Ascending aorta (tissue), 2 donors: ENCODE data around the gene RGPD5. TPM values are rescaled to one million over a fixed set of nuclear protein-coding genes. Genes with fewer than 3 reads are reported as not detected.
"Not testable (repeated sequence)": the region's sequence is repeated elsewhere in the genome, so short reads cannot be mapped to it uniquely, and the experiment has no call there.

ENCODE experiments used
- DNase-seq, 2 donors: peaks; one replicate each; pipeline ENCODE4 v3.0.0-alpha.2; 2019; ENCODE audit warnings: low spot score in 2 of 2
- H3K27ac ChIP-seq, 2 donors: fragments of 200-600 bp; sonication (generic); one replicate each; pipeline ENCODE4 v1.5.1; 2016 to 2017; ENCODE audit warnings: mild to moderate bottlenecking in 1 of 2
- H3K27me3 ChIP-seq: fragments of 200-600 bp; sonication (generic); one replicate; pipeline ENCODE4 v1.5.1; 2017
- H3K36me3 ChIP-seq, 2 donors: fragments of 200-600 bp; sonication (generic); one replicate each; pipeline ENCODE4 v1.5.1; 2016
- H3K4me1 ChIP-seq, 2 donors: fragments of 200-600 bp; sonication (generic); one replicate each; pipeline ENCODE4 v1.5.1; 2016 to 2017; ENCODE audit warnings: mild to moderate bottlenecking in 1 of 2
- H3K4me3 ChIP-seq, 2 donors: fragments of 200-600 bp; sonication (generic); one replicate each; pipeline ENCODE4 v1.5.1; 2016 to 2017; ENCODE audit warnings: mild to moderate bottlenecking in 1 of 2
- H3K9me3 ChIP-seq, 2 donors: fragments of 200-600 bp; sonication (generic); one replicate each; pipeline ENCODE4 v1.5.1; 2016
- intact Hi-C: fragments of 100-400 bp; cut with DNase I; formaldehyde crosslinking; loops from one replicate; pipeline ENCODE4 v1.15.1; 2023
- total RNA-seq: library from RNA; depleted of rRNA; stranded (reverse); fragments of >200 nt; gene quantifications from one replicate; pipeline ENCODE4 v1.1.0, GENCODE V29; 2016

Gene RGPD5
- total RNA-seq, 1 donor from 2014 or later: 4.2 TPM

DNA sequence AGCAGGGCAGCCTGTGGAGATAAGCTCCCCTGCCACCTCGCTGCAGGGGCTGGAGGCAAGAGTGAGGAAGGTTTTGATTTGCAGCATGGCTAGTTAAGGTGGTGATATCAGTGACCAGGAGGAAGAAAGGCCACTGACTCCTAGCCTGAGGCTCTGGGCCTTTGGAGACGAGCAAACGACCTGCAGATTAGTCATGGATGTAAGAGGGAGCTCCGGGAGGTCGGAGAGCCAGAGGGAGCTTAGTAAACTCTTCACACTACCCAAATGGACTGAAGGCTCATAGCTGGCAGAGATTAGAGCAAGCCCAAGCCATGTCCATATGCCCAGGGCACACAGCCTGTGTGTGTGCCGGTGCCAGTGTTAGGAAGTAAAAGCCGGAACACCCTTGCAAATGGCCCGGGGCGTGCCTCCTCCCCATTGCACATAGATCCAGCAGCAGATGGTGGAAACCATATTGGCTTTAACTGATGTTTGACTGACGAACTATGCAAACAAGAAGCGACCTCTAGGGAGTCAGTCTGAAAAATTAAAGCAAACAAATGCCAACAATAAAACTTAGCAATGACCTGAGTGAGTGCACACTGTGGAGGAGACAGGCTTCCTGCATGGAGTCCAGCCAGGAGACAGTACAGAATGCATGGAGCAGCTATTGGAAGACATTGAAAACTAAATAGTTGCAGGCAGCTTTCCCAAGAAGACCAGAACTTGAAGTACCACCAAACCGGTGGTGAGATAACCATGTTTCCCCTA lies 2.4 kb upstream of the RGPD5 start:
- H3K27ac ChIP-seq, H3K4me1 ChIP-seq, intact Hi-C loops, H3K36me3 ChIP-seq, H3K27me3 ChIP-seq, H3K9me3 ChIP-seq, DNase-seq, H3K4me3 ChIP-seq: not testable (repeated sequence)

DNA sequence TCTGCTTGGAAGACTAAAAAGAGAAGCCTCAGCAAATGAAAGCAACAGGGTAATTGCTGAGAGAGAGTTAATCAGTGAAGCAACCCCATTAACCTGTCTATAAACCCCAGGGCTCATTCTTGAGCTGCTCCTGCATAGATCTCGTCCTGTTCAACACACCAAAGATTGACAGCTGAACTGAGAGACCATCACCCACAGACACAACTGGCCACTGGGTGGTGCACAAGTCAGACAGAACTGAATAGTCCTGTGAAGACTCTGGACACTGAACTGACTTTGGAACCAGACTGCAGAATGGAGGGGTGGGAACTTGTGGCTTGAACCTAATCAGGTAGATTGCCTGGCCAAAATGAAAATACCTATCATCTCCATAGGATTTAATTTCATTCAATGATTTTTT lies 1.4 kb upstream of the RGPD5 start:
- H3K4me3 ChIP-seq, H3K4me1 ChIP-seq, H3K27me3 ChIP-seq, intact Hi-C loops, H3K36me3 ChIP-seq, H3K27ac ChIP-seq, DNase-seq, H3K9me3 ChIP-seq: not testable (repeated sequence)

DNA sequence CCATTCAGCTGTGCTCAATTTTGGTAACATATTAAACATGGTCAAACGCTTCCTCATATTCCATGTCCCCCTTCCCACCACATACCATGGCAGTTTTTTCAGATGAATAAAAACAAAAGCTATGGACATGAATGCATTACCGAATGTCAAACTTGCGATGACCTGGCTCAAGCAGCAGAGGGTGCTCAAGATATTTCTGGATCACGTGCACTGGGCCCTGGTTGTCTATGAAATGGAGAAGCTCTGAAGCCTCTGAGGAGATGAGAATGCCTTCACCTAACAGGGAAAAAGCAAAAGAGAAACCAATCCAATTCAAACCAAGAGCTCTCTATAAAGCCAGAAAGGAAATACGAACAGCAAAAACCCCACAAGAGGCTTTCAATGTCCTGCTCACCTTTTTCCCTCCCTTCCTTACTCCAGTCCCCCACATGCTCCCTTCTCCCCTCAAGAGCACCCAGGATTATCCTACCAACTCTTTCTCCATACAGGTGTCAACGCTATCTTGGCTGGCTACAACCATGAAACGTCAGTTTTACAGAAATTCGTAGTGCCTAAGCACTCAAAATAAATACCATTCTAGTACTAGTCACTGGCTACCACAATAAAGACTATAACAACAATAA lies 77.1 kb downstream of the RGPD5 start:
- H3K36me3 ChIP-seq, H3K4me1 ChIP-seq, H3K9me3 ChIP-seq, intact Hi-C loops, H3K27ac ChIP-seq, H3K4me3 ChIP-seq, DNase-seq, H3K27me3 ChIP-seq: not testable (repeated sequence)

DNA sequence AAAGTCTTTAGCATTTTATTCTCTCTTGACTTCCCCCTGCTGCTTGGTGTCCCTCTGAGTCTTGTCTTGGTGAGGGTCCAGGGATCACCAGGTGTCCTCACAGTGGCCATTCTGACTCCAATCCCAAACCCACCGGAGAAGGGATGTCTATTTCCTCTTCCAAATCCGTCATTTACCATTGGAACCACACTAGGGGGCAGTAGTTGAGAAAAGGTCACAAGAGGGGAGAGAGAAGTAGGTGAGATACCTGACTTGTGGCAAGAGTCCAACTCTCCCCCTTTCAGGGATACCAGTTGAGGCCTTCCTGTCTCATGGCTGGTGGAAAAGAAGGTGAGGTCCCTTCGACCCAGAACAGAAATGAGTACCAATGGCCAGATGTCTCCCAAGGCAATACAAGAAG lies 82.5 kb downstream of the RGPD5 start:
- H3K4me3 ChIP-seq, H3K9me3 ChIP-seq, H3K4me1 ChIP-seq, H3K36me3 ChIP-seq, DNase-seq, H3K27me3 ChIP-seq, intact Hi-C loops, H3K27ac ChIP-seq: not testable (repeated sequence)

DNA sequence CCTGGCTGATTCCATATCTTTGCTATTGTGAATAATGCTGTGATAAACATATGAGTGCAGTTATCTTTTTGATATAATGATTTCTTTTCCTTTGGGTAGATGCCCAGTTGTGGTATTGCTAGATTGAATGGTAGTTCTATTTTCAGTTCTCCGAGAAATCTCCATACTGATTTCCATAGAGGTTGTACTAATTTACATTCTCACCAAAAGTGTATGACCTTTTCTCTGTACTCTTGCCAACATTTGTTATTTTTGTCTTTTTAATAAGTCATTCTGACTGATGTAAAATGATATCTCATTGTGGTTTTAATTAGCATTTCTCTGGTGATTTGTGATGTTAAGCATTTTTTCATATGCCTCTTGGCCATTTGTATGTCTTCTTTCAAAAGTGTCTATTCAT lies 88.0 kb downstream of the RGPD5 start:
- DNase-seq, H3K4me1 ChIP-seq, H3K27ac ChIP-seq, H3K9me3 ChIP-seq, H3K27me3 ChIP-seq, intact Hi-C loops, H3K4me3 ChIP-seq, H3K36me3 ChIP-seq: not testable (repeated sequence)

DNA sequence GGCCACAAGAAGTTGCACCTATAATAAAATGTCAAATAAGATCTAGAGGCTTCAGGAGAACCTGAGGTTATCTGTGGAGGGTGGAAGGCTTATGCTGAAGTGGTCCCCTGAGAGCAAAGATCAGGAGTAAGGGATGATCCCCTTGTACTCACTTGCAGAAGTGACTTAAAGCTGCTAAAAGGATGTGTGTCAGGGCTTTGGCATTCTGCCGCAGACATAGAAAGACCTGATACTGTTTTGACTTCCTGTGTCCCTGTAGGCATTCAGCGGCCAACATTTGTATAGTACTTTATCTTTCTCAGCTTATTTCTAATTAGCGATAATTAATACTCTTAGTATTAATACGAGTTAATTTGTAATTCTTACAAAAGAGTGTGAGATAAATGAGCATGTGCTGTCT lies 94.3 kb downstream of the RGPD5 start:
- intact Hi-C loops, DNase-seq: not testable (repeated sequence)

DNA sequence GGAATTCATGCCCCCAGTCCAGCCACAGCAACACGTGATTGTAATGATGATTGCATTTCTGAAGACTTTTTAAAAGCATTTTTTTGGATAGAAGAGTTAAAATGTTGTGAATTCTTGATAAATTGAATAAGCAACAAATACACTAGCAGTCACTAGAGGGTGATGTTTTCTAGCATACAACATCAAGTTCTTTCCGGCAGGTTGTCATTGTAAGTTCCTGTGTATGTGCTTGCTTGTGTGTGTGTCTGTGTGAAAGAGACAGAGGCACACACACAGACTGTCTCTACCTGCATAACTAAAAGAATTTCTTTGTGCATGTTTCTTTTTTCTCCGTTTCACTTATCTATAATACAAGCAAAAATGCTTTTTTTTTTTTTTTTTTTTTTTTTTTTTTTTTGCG lies 95.8 kb downstream of the RGPD5 start:
- H3K36me3 ChIP-seq, H3K9me3 ChIP-seq, DNase-seq, H3K4me1 ChIP-seq, intact Hi-C loops, H3K27me3 ChIP-seq, H3K4me3 ChIP-seq, H3K27ac ChIP-seq: not testable (repeated sequence)

More for the DNA sequence above, 94.3 kb downstream of the RGPD5 start:
- not testable (repeated sequence) for H3K27ac ChIP-seq, H3K4me3 ChIP-seq, H3K9me3 ChIP-seq, H3K4me1 ChIP-seq, H3K36me3 ChIP-seq, H3K27me3 ChIP-seq

DNA sequence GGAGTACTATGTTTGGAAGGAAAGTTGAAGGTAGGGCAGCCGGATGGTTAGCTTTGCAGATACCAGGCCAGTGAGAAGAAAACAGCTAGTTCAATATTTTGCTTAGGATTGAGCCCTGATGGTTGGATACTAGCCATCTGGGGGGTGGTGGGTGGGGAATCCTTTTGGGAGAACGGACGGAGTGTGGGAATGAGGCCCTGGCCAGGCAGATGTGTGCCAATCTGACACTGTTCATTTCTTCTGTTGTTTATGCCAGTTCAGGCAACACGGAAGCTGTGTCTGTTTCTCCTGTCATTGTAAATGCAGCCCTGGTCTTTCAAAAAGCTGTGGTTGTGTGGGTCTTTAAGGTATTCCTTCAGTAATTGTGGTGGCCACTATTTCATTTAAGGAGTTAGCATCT lies 96.9 kb downstream of the RGPD5 start:
- DNase-seq, H3K36me3 ChIP-seq, H3K9me3 ChIP-seq, H3K27me3 ChIP-seq, H3K4me1 ChIP-seq, intact Hi-C loops, H3K27ac ChIP-seq, H3K4me3 ChIP-seq: not testable (repeated sequence)

DNA sequence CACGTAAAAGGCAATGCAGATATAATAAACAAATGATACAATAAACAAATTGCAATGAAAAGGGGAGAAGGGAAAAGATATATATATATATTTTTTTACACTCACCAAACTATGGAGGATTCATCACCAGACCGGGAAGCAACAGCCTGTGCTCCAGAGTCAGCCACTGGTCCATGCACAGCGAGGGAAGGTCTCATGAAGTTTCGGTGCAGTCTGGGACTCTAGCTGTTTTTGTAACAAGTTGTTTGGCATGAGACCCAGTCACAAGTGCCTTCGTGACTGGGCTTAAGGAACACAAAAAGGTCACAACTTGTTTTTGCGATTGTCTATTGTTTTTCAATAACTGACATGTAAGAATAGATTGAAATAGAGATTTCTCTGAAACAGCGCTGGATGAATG lies 99.6 kb downstream of the RGPD5 start:
- DNase-seq, intact Hi-C loops, H3K4me1 ChIP-seq, H3K4me3 ChIP-seq, H3K36me3 ChIP-seq, H3K9me3 ChIP-seq, H3K27me3 ChIP-seq, H3K27ac ChIP-seq: not testable (repeated sequence)

DNA sequence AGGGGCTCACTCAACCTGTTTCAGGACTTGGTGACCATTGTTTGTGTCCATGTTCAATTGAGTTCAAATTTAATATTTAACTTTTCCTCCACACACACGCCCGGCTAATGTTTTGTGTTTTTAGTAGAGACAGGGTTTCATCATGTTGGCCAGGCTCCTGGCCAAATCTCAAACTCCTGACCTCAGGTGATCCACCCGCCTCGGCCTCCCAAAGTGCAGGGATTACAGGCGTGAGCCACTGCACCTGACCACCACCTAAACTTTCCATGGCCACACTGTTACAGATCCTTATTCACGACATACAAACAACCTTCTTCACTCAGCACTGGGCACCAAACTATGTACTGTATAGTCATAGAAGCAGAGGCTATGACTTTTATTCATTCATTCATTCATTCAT lies 100.0 kb downstream of the RGPD5 start:
- H3K27me3 ChIP-seq, intact Hi-C loops, H3K4me1 ChIP-seq, H3K27ac ChIP-seq, DNase-seq, H3K9me3 ChIP-seq, H3K4me3 ChIP-seq, H3K36me3 ChIP-seq: not testable (repeated sequence)

DNA sequence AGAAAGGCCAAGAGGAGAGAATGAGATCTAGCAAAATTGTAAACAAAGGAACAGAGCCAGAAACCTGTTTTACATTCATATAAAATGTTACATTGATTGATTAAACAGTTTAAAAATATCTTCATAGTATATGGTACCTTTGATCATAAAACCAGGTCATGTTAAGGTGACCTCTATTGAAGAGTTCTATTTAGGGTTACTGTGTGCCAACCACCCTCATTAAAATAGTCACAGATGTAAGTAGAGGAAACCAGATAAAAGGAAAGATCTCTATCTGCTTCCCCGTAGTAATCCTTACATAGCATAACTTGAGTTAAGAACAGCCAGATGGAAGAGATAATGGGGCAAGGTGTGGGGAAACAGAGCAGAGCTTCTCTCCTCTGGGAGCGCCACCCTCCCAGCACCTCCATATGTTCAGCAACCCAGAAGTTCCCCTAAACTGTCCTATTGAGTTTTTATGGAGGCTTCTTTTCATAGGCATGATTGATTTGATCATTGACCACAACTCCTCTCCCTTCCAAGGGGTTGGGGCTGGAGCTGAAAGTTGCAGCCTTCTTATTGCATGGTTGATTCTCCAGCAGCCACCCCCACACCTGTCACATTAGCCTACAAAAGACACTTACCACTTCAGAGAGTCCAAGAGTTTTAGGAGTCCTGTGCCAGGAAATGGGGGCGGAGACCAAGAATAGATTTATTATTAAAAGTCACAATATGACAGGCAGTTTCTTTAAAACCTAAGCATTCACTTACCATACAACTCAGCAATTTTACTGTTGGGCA lies 101.2 kb downstream of the RGPD5 start:
- H3K4me3 ChIP-seq, intact Hi-C loops, H3K27ac ChIP-seq, DNase-seq, H3K36me3 ChIP-seq, H3K4me1 ChIP-seq, H3K27me3 ChIP-seq, H3K9me3 ChIP-seq: not testable (repeated sequence)

DNA sequence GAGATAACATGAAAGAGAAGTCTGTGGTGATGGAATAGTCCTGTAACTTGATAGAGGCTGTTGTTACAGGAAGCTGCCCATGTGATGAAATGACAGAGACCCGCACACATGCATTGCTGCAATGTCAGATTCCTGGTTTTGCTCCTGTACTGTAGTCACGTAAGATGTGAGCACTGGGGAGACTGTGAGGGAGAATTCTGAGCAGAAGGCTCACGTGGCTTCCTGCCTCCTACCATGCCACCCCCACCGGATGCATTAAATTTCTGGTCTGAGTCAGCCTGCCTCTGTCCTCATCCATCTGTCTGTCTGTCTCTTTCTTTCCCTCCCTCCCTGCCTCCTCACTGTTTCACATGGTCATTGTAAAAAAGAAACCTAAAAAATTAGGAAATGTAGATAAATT lies 102.1 kb downstream of the RGPD5 start:
- H3K4me1 ChIP-seq, H3K36me3 ChIP-seq, H3K4me3 ChIP-seq, DNase-seq, H3K27me3 ChIP-seq, H3K9me3 ChIP-seq, intact Hi-C loops, H3K27ac ChIP-seq: not testable (repeated sequence)

DNA sequence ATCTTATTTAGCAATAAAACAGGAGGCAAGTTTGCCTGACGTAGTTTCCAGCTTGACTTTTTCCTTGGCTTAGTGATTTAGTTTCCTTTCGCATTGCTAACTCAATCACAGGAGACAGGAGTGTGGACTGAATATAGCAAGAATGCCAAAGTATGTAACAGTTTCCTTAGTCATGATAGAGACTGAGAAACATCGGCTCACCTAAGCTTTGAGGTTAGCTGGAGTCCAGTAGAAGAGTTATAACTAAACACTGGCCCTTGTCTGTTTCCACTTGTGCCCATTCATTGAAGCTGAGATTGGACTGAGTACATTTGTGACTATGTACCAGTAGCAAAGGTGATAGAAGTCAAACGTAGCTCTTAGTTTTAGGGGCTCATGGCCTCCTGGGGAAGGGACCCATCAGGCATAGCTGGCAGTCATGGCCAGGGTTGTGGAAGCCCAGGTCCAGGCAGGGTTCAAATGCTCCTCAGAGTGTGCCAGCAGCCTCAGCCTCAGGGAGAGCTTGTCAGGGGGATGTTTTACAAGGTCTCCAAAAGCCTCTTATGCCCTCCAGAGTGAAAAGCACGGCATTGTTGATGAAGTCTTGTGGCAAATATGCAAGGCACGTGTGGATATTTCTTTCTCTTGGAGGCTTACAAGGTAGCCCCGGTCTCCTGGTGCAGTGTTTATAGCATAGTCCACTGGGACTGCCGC lies 103.8 kb downstream of the RGPD5 start:
- H3K36me3 ChIP-seq, H3K4me1 ChIP-seq, H3K27me3 ChIP-seq, DNase-seq, intact Hi-C loops, H3K4me3 ChIP-seq, H3K9me3 ChIP-seq, H3K27ac ChIP-seq: not testable (repeated sequence)
